Epithelial cell of esophagus (primary cell): Measurements from ENCODE around the gene PHGDH.
A peak's percentile ranks its signal among the peaks of the same experiment; 100 is the strongest.

Experiments
- DNase-seq: peaks from one replicate; pipeline ENCODE4 v3.0.0; 2010; ENCODE audit warnings: low read depth
- H3K4me3 ChIP-seq: 2 replicates; pipeline ENCODE4 v1.5.1; 2011; ENCODE audit warnings: mild to moderate bottlenecking, low read length, control low read depth
- TF ChIP-seq, protein P1 (sequence below): IDR thresholded peaks from 2 replicates; pipeline ENCODE4 v1.5.1; 2011; ENCODE audit warnings: low read depth, mild to moderate bottlenecking, low read length, control low read depth, inconsistent platforms; ENCODE audit not compliant: insufficient read depth; ENCODE audit errors: missing control alignments

Gene PHGDH

DNA sequence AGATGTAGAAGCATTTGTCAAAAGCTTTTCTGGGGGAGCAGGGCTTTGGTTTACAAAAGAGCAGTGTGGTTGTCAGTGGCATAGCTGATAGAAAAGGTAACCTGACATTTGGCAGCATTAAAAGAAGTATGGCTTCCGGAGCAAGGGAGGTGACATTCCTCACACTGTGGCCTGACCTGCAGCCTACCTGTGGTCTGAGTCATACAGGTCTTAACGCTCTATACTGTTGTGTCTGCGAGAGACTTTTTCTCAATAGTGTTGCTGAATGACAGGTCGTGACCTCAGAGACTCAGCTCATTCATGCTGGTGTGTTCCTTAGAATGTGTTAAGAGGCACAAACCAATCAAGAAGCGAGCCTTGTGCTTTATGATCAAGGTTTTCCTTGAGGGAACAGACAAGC is 19.3 kb downstream of the PHGDH start:
- peak; percentile 42 for DNase-seq
- TF ChIP-seq, protein P1, sequence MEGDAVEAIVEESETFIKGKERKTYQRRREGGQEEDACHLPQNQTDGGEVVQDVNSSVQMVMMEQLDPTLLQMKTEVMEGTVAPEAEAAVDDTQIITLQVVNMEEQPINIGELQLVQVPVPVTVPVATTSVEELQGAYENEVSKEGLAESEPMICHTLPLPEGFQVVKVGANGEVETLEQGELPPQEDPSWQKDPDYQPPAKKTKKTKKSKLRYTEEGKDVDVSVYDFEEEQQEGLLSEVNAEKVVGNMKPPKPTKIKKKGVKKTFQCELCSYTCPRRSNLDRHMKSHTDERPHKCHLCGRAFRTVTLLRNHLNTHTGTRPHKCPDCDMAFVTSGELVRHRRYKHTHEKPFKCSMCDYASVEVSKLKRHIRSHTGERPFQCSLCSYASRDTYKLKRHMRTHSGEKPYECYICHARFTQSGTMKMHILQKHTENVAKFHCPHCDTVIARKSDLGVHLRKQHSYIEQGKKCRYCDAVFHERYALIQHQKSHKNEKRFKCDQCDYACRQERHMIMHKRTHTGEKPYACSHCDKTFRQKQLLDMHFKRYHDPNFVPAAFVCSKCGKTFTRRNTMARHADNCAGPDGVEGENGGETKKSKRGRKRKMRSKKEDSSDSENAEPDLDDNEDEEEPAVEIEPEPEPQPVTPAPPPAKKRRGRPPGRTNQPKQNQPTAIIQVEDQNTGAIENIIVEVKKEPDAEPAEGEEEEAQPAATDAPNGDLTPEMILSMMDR = no peak
- no peak overlapping the region for H3K4me3 ChIP-seq

DNA sequence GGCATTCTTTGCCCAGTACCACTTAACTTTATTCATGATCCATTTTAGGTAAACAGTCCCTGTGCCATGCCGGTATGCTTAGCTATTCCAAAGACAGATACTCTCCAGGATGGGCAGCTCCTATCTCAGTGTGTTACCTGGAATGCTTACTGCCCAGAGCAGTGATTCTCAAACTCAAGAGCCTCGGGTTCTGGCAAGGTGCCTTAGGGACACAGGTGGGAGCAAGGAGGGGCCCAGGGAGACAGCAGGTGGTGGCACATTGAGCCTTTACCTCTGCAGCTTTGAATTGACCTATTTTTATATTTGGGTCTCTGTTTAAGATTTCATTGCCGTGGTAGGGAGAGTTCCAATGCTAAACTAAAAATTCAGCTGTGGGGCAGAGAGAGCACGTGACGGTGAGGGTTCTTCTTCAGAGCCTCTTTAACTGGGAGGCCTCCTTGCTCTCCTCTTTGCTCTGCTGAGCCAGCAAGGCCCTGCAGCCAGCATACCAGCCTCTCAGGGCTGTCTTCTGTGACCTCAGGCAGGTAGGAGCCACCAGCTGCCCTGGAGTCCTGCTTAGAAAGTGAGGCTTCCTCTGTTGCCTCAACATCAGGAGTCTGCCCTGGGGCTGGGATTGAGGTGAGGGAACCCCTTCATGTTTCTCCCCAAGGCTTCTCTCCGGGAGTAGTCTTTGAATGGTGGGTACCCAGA is 20.2 kb downstream of the PHGDH start:
- DNase-seq = no peak

DNA sequence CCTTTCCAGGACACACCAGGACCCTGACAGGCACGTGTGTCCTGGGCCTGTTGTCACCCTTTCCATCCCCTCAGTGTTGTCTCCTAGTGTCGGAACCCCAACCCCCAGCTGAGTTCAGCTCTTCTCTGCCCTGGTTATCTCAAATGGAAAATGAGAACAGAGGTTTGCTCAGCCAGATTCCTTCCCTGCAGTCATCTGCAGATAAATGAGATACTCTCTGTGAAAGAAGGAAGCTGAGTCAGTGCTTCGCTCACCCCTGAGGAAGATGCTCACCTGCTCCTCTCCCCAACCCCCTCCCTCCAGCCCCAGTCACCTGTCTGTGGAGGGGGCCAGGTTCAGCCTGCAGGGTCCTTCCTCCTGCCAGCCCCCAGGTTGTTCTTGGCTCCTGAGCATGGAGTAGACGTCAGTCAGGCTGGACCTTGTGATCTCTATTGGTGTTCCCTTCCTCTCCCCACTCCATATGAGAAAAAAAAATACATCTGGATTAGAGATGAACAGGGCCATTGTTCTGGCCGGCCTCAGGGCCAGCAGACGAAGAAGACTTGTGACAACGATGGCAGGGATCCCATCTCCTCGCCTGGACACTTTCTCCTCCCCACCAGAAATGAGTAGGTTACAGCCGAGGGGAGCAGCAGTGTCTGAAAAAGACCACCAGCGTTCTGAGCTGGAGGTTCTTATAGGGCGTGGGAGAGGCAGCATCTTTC is 20.9 kb downstream of the PHGDH start:
- H3K4me3 ChIP-seq = no peak overlapping the region
- TF ChIP-seq, protein P1 = no peak
- DNase-seq = peak; percentile 12

More for the DNA sequence above, 20.2 kb downstream of the PHGDH start:
- TF ChIP-seq, protein P1 = no peak
- H3K4me3 ChIP-seq = no peak overlapping the region

DNA sequence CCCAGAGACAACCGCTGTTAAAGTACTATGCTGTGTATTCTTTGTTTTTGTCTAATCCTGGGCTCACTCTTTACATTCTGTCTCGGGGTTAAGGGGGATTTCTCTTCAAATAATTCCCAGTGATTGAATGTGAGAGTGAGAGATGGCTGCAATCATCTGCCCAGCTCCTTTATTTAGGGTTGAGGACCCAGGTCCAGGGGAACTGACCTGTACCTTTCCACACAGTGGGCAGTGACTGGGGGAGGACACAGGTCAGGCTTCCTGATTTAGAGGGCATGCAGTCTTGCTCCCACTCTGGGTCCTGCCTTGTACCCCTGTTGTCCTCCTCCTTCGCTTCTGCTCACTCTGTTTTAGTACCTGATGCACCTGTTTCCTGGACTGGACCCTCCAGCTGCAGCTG is 22.0 kb downstream of the PHGDH start:
- no peak for DNase-seq
- H3K4me3 ChIP-seq = no peak overlapping the region
- TF ChIP-seq, protein P1 = no peak

DNA sequence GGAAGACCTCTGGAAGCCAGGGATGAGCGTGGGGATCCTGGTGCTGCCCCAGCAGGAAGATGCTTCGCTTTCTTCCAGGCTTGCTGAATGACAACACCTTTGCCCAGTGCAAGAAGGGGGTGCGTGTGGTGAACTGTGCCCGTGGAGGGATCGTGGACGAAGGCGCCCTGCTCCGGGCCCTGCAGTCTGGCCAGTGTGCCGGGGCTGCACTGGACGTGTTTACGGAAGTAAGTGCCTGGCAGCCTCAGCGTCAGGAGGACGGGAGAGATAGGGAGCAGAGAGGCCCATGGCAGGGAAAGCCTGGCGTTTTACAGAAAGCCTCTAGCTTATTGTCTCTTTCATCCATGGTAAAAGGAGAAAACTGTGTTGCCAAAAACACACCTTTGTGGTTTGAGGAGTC is 23.5 kb downstream of the PHGDH start:
- no peak overlapping the region for H3K4me3 ChIP-seq
- no peak for DNase-seq
- TF ChIP-seq, protein P1 = no peak

DNA sequence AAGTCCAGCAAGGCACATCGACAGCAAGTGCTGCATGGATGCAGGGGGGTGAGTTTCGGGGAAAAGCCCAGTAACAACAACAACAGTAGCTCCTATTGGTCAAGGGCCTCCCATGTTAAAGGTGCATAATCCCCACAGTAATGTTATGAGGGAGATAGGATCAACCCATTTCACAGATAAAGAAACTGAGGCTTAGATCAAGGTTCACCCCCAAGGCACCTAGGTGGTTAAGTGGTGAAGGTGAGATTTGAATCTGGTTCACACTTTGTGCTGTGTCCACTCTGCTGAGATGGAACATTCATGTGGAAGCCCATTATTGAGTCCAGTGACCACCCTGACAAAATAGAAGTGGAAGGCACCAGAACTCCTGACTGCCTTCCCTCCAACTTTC is 24.9 kb downstream of the PHGDH start:
- no peak for DNase-seq
- H3K4me3 ChIP-seq = no peak overlapping the region
- TF ChIP-seq, protein P1 = no peak
